ENCODE measurements around the gene TBC1D12. TPM values are rescaled to one million over a fixed set of nuclear protein-coding genes. Genes with fewer than 3 reads are reported as not detected.
"Not testable (repeated sequence)": the region's sequence is repeated elsewhere in the genome, so short reads cannot be mapped to it uniquely, and the experiment has no call there.

Gene TBC1D12
- 64.7 TPM for total RNA-seq

GRCh38 chr10:94402204-94402842 lies at the start of gene TBC1D12:
Gene TBC1D12 (plus strand): TSS chr10:94402541. CDS start chr10:94402614, 73 bp downstream.
- peak; percentile 97 for DNase-seq

GRCh38 chr10:94353336-94353735 lies 49.0 kb upstream of the TBC1D12 start:
- DNase-seq = no peak

DNA sequence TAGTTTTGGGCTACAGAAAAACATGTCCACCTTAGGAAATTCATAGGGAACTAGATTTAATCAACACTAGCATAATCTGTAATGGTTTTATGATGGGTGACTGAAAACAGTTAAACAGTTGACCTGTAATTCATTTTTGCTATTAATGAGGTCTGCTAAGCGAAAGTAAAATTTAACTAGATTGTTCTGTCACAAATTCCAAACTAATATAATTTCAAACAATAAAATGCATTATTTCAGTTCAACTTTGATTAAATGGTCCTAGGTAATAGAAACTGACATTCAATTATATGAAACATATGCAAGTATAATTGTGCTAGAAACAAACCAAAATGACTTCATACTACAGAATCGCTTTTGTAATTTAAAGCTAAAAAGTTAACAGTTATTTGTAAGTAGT lies 46.5 kb upstream of the TBC1D12 start:
- DNase-seq = no peak

DNA sequence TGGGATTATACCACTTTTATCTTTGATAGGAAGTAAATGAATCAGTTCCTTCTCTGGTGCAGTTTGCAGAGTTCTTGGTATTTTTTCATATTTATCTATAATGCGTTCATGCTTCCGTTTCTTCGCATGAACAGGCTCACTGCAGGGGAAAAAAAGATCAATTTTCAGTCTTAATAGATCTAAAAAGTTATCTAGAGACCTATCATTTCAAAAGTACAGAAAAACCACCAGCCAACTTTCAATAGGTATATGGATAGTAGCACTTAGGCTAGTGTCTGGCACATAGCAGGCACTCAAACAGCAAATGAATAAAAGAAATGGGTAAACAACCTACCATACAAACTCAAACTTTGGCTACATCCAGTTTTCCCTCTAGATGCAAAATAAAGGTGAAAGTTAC lies 45.1 kb upstream of the TBC1D12 start:
- no peak for DNase-seq

- DNase-seq = no peak
Measured at GRCh38 chr10:94358480-94358879, 43.9 kb upstream of the TBC1D12 start.

GRCh38 chr10:94361171-94361794 lies 41.1 kb upstream of the TBC1D12 start:
- DNase-seq = no peak

GRCh38 chr10:94362360-94363250 lies 39.7 kb upstream of the TBC1D12 start, which contains the start of gene NOC3L:
Gene NOC3L (minus strand): TSS chr10:94362939. CDS start chr10:94362838, 101 bp downstream.
- DNase-seq = peak; percentile 94

GRCh38 chr10:94363251-94363565 lies 39.1 kb upstream of the TBC1D12 start:
- no peak for DNase-seq

DNA sequence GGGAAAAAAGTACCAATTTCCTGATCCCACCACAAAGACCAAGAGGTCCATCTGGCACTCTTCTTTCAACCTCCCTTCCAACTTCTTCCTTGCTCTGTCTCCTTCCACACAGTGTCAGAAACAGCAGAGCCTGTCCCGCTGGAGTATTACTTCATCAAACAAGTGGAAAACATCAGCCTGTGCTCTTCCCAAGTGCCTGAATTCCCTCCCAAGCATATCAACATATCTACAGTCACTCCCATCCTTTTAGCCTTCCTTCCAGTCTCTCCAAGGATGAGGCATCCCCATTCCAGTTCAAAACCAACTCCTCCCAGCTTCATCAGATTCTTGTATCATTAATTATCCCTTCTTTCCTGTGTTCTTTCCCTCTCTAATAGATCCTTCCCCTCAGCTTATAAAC lies 37.9 kb upstream of the TBC1D12 start:
- no peak for DNase-seq

DNA sequence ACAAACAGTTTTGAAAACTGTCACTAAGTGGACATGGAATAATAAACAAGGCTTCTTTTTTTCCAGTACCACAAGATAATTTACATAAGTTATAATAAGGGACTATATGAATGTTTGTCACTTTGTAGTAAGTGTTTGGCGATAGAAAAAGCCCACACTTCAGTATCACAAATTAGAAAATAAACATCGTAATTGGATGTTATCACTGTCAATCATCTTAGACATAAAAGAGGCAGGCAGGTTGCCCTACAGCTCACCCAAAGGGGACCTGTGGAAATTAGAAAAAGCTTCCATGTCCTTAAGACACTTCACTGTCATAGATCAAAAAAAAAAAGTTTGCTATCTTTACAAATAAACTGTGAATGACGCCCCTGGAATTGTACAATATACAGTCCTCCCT lies 36.0 kb upstream of the TBC1D12 start:
- no peak for DNase-seq

DNA sequence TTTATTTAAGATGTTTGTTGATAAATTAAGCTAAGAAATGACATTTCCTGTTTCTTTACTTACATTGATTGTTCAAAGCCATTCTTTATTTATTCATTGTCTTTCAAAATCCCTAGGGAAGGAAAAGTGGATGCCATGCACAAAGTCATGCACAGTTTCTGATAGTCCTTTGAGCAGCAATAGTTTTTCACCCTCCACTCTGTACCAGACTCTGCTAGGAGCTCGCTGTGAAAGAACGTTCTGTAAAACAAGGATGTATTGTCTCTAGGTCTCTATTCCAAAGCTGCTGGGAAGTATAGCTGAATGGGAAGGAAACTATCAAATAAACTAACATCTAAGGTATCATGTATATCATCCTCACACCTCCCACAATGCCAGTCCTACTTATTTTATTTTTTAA lies 31.8 kb upstream of the TBC1D12 start:
- DNase-seq = peak; percentile 2

GRCh38 chr10:94375374-94375773 lies 27.0 kb upstream of the TBC1D12 start:
- no peak for DNase-seq

DNA sequence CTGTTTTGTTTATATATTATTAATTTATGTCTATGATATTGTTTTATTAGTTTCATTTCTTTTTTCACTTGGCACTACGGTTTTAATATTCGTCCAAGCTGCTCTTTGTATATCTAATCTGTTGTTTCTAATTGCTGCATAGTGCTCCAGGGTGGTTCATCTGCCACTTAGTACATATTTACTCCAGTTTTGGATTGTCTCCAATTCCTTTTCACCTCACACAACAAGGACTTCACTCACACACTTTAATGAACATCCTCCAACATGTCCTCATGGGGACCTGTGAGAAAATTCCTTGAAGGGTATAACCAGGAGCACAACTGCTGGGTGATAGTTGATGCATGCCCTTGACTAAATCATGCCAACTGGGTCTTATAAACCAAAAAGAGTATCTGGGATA lies 25.5 kb upstream of the TBC1D12 start:
- DNase-seq = no peak

GRCh38 chr10:94383530-94383929 lies 18.8 kb upstream of the TBC1D12 start:
- no peak for DNase-seq

- DNase-seq = not testable (repeated sequence)
Measured at GRCh38 chr10:94385733-94386132, 16.6 kb upstream of the TBC1D12 start.

GRCh38 chr10:94392117-94392516 lies 10.2 kb upstream of the TBC1D12 start:
- DNase-seq = not testable (repeated sequence)

DNA sequence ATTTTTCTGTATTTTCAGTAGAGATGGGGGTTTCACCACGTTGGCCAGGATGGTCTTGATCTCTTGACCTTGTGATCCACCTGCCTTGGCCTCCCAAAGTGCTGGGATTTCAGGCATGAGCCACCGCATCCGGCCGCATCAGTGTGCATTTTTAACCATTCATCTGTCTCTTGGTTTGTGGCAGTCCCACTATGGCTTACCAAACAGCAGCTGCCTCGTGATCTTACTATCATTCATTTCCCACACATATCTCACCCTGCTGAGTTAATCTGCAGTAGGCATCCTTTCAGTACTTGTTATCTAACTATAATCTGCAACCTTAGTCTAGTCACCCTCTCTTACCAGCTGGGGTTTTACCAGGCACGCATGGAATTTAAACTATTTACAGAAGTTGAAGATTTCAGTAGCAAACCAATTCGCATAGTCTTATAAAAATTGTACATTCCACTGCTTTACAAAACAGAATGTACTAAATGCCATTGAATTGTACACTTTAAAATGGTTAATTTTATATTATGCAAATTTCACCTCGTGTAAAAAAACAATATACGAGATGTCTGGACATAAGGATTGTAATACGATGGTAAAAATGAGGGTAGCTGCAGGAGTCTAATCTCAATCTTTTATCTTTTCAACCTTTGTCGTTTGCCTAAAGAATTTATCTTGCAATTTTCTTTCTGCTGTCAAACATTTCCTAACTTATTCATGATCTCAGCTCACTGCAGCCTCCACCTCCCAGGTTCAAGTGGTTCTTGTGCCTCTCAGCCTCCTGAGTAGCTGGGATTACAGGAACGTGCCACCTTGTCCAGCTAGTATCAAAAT lies 4.6 kb upstream of the TBC1D12 start:
- no peak for DNase-seq

DNA sequence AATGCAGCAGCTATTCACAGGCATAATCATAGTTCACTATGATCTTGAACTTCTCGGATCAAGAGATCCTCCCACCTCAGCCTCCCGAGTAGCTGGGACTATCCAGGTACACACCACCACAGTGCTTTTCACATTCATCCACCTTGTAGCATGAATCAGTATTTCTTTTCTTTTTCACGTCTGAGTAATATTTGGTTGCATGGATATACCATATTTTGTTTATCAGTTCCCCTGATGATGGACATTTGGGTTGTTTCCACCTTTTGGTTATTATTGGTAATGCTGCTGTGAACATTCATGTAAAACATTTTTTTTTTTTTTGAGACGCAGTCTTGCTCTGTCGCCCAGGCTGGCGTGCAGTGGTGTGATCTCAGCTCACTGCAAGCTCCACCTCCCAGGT lies 3.6 kb upstream of the TBC1D12 start:
- DNase-seq = no peak

DNA sequence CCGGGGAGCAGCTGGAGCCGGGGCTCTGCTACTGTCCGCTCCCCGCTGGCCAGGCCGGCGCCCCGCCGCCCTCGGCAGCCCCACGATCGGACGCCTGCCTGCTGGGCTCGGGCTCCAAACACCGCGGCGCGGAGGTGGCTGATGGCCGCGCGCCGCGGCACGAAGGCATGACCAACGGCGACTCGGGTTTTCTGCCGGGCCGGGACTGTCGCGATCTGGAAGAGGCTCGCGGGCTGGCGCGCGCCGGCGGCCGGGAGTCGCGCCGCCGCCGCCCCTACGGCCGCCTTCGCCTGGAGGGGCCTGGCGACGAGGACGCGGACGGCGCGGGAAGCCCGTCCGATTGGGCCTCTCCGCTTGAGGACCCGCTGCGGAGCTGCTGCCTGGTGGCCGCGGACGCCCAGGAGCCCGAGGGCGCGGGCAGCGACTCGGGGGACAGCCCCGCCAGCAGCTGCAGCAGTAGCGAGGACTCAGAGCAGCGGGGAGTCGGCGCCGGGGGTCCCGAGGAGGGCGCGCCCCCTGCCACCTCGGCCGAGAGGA lies 570 bp downstream of the TBC1D12 start:
- peak; percentile 53 for DNase-seq

- peak; percentile 26 for DNase-seq
Measured at GRCh38 chr10:94403380-94404213, 1.3 kb downstream of the TBC1D12 start.

GRCh38 chr10:94405406-94405805 lies 3.1 kb downstream of the TBC1D12 start:
- no peak for DNase-seq
